D721Med (cell line): ENCODE data around the gene ONECUT3.

Source experiments
- DNase-seq: peaks from one replicate; pipeline ENCODE4 v3.0.0; 2011; ENCODE audit warnings: low spot score; ENCODE audit not compliant: insufficient read length
- FAIRE-seq: peaks from 2 replicates; lab custom pipeline; 2011; peaks lifted over from hg19 to GRCh38; lab: Jason Lieb, UNC
- TF ChIP-seq, protein P1 (sequence below): IDR thresholded peaks from 2 replicates; pipeline ENCODE4 v1.5.1; 2012; ENCODE audit warnings: mild to moderate bottlenecking, control low read depth; ENCODE audit not compliant: insufficient read depth; ENCODE audit errors: missing control alignments

The ONECUT3 gene

GRCh38 chr19:1739960-1740629 is 13.2 kb upstream of the ONECUT3 start:
- FAIRE-seq (no peak), DNase-seq (no peak)
- TF ChIP-seq, protein P1, sequence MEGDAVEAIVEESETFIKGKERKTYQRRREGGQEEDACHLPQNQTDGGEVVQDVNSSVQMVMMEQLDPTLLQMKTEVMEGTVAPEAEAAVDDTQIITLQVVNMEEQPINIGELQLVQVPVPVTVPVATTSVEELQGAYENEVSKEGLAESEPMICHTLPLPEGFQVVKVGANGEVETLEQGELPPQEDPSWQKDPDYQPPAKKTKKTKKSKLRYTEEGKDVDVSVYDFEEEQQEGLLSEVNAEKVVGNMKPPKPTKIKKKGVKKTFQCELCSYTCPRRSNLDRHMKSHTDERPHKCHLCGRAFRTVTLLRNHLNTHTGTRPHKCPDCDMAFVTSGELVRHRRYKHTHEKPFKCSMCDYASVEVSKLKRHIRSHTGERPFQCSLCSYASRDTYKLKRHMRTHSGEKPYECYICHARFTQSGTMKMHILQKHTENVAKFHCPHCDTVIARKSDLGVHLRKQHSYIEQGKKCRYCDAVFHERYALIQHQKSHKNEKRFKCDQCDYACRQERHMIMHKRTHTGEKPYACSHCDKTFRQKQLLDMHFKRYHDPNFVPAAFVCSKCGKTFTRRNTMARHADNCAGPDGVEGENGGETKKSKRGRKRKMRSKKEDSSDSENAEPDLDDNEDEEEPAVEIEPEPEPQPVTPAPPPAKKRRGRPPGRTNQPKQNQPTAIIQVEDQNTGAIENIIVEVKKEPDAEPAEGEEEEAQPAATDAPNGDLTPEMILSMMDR = no peak

DNA sequence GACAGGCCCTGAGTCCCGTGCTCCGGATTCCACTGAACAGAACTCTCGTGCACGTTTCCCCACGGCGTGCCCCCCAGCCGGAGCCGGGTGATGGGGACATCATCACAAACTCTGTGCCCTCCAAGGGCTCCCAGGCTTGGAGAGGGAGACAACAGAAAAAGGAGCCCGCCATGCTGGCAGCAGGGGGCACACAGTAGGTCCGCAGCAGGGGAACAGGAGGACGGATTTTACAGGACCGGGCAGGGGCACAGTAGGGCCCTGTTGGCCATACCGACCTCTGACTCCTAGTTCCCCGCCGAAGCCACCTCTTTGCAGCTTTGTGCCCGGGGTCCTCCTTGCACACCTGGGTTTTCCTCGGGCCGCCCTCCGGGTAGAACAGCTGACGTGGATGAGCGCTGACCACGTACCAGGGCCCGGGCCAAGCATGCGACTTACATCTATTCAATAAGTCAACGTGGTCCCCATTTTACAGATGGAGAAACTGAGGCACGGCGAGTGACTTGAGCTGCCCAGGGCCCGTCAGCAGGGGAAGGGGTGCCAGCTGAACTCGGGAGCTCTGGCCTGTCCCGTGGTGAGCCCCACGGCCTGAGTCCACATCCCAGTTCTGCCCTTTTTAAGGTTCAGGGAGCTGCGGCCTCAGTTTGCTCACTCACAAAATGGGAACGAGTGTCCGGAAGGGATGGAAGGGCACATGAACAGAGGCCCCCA is 10.2 kb upstream of the ONECUT3 start:
- DNase-seq (no peak), FAIRE-seq (no peak)
- TF ChIP-seq, protein P1 = no peak

- no peak for DNase-seq
- FAIRE-seq = no peak
- TF ChIP-seq, protein P1 = no peak
These were observed 9.1 kb upstream of the ONECUT3 start for GRCh38 chr19:1744133-1744665.

DNA sequence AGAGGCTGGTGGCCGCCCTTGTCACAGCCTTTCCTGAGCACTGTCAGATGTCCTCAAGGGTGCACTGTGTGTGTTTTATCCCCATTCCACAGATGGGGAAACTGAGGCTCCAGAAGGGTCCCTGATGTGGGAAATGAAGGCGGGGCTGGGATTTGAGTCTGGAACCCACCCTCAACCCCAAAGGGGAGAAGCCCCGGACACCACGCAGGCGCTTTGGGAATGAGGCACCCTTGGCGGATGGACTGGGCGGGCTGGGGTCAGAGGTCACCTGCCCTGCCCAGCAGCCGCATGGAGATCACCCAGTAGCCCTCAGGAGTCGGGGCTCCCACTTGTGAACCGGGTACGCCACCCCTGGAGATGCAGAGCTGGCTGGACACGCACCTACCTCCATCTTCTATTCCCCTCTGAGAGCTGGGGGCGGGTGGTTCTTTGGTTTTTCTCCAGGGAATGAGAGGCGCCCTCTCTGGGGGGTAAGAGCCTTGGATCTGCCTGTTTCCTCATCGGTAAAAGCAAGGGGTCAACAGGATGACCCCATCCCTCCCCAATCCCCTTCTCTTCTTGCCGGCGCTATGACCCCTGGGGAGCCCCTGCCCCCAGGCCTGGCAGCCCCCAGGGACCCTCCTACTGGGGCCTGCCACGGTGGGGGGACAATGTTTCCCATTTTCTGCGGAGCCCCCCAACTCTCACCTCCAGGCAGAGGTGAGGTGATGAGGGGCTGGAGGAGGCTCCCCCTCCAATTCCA is 8.3 kb upstream of the ONECUT3 start:
- TF ChIP-seq, protein P1 = no peak
- FAIRE-seq (no peak), DNase-seq (no peak)

DNA sequence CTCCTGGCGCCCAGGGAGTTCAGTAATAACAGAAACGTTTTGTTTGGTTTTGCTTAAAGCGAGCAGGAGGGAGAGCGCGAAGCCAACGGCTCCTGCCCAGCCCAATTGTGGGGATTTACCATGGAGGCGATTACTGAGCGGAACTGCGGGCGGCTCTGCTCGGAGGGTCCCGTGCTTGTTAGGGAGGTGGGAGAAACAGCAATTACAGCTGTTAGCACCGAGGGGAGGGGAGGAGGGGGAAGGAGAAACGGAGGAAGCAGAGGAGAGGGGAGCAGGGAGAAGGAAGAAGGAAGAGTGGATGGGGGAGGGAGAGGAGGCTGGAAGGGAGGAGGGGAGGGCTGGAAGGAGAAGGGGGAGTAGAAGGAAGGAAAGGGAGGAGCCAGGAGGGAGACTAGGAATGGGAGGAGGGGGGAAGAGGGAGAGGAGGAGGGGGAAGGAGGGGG is 7.7 kb upstream of the ONECUT3 start:
- FAIRE-seq (no peak), DNase-seq (no peak)
- TF ChIP-seq, protein P1 = no peak

- DNase-seq (no peak), FAIRE-seq (no peak)
- TF ChIP-seq, protein P1 = no peak
These were observed 6.7 kb upstream of the ONECUT3 start for GRCh38 chr19:1746401-1747284.
